GM21723 (cell line): ENCODE measurements around the gene PDE4D.
"Not testable (repeated sequence)": the region's sequence is repeated elsewhere in the genome, so short reads cannot be mapped to it uniquely, and the experiment has no call there.

Experiments used
- ATAC-seq: cut with Tn5 transposase; IDR thresholded peaks from one replicate; pipeline ENCODE4 v1.9.1; 2021; ENCODE audit warnings: mild to moderate bottlenecking, moderate library complexity; ENCODE audit not compliant: unreplicated experiment

PDE4D gene

DNA sequence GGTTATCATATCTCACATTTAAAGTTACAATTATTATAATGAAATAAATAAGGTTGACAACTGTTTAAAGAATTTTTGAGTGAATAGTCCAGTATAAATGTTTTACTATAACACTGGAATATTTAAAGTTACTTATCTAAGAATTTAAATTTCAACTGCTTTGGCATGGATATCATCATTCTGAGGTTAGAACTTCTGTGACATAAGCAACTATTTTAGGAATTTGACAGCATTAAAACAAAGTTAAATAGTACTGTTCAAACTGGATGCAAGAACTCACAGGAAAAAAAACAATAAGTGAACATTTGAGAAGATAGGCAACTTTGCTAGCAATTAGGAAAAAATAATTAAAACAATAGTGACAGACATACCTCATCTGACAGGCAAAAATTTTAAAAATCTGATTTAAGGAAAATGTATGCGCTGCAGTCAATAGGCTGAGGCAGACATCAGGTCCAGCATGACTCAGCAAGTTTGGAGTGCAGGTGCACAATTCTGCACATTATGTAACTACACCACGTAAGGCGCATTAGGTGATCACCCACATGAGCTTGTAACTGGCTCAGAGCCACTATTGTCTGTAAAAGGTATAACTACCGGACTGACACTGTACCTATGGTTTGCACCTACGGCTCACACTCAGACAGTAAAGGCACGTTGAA is 180.6 kb downstream of the PDE4D start:
- no peak for ATAC-seq

DNA sequence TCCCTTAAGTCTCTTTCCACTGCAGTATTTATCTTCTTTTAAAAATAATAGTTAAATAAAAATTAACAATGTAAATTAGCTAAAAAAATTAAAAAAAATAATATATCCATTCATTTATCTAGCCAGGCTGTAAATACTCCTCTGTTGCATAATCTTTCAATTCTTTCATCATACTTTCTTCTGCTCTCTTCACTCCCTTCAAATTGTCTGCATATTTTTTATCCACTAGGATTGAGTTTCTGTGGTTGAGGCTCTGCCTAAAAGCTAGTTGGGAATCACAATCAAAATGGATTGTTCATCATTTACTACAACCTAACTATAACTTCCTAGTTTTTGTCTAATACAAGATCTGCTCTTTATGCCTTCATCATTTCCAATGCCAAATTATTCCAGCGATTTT is 182.2 kb downstream of the PDE4D start:
- no peak for ATAC-seq

DNA sequence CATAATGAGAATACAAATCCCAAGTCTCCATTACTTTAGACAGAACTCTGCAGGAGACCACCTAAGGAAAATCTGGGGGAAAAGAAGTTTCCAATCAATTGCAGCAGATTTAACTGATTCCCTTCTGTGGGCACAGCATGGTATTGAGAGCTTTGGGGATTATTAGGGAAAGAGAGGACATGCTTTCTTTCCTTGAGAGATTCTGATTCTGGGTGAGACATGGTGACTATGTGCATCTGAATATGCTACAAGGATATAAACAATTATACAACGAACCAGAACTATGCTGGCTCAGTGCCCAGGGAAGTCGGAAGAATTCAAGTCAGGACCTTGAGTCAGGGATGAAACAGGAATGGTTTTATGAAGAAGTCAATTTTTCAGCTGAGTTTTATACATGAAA is 183.7 kb downstream of the PDE4D start:
- no peak for ATAC-seq

DNA sequence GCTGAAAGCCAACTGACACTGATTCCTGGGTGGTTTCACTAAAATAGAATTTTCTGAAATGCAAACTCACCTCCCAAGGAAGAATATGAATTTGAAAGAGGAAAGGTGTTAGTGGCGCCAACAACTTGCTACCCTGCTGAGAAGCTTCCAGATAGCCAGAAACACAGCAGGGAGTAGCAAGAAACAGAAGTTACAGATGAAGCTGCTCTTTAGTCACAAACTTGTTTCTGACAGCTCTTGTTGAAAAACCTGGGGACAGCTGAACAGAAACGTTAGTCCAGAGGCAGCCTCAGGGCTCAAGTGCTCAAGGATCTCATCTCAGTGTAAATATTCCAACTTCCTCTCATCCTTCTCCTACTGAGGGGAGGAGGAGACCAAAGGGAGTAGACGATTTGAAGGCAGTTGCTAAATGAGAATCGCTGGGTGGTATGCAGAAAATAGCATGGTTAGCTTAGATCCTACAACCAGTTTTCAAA is 184.1 kb downstream of the PDE4D start:
- no peak for ATAC-seq

DNA sequence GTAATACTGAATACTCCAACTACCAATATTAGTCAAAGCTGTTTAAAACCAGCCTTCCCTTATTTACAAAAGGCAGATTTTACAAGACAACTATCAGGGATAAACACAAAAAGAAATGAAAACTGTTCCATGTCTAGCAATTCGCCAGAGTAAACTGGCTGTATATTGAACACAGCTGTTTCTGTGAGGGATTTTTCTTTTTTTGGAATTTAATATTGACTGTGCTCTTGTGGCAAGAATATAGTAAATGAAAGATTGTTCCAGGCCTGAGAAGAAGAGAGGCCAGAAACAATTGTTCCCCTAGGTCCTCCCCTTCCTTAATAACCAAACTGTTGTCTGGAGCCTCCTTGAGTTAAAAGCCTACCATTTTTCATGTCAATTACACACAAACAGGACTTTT is 188.6 kb downstream of the PDE4D start:
- no peak for ATAC-seq

DNA sequence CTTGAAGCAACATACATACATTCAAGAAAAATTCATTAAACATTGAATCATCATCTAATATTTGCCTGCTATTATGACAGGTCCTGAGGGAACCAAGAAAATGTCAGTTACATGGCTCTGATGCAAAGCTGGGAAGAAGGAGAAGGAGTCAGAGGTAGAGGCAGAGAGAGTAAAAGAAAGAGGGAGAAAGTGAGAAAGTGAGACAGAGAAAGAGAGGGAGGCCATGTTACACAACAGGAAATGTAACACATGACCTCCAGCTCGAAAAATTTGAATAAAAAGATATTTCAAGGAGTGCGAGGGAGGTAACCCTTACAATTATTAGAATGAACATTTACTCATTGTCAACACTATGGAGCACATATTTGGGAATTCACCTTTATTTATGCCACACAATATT is 189.7 kb downstream of the PDE4D start:
- ATAC-seq, result no peak

DNA sequence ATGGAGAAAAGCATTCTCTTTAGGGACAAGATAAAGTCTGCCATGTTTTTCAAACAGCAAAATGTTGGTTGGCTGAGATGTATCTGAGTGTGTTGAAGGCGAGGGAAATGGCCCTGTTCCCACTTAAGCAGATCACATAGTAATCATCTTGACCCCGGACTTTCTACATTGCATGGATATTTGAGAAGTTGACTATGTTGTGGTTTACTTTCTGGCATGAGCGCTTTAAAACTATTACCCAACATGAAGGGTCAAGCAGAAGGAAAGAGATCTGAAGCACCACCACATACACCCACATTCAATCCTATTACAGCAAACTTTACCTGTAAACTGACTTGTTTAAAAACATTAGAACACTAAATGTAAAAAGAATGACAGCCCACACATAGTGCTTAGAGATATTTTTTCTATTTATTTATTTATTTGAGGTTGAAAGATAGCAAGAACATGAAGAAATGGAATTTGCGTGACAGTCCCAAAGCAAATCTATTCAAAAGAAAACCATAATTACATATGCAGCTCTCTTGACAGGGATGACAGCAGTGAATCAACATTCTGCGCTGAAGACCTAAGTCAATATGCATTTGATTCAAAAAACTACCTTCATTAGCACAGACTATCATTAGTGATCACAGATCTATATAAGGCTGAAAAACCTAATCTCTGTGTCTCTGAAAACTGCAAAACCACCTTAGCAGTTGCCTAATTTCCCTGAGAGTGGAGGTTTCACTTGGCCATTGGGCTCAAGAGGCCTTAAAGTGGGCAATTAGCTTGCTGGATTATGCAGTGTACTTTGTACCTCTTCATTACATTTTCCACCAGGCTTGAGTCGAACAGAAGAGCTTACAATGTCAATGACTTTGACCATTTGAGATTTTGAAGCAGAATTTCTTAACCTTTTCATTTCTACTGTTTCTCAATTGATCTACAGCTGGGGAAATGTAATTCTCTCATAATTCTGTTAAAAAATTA is 195.0 kb downstream of the PDE4D start:
- ATAC-seq, result no peak

DNA sequence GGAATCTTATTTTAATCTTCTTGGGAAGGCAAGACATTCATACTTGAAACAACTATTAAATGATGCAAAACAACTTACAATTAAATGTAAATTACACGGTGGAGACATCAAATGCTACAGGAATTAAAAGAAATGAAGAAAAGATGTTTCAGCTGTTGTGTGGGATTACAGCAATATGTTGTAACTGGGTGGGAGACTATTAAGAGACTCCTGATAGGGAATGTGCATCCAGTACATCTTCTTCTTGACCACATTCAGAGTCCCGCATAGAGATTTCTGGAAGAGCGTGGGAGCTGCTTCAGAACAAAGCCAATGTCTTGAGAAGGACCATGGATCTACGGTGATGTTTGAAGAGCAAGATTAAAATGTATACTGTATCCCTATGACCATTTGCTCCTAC is 199.1 kb downstream of the PDE4D start:
- no peak for ATAC-seq

DNA sequence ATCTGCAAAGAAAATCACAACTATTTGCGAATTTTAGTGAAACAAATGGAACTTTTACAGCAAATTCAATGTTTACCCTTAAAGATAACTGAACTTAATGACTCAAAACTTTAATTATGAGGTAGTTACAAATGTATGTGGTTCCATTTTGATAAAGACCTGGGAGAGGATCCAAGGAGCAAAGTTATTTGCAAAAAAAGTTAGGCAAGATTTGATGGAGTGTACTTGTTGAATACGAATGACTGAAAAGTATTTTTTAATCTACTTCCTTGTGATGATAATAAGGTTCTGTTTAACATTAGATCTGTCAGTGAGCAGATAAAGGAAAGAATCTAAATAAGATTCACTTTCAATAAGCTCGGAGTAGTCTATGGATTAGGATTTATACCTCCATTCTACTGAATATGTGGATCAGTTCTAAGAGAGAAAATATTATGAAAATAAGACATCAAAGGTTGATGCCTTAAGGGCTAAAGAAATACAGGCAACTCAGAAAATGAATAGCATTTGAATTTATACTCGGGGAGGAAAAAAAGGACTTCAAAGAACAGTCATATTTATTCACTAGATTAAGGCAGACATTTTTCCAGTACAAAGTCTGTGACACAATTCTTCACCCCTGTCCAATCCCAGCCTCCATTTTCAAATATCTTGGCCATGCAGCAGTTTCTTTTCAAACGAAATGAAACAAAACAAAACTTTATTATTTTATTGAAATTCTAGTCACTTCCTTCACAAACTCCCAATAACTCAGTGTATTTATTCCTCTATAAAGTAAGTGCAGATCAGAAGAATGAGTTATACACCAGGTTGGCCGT is 199.8 kb downstream of the PDE4D start:
- ATAC-seq, result no peak

DNA sequence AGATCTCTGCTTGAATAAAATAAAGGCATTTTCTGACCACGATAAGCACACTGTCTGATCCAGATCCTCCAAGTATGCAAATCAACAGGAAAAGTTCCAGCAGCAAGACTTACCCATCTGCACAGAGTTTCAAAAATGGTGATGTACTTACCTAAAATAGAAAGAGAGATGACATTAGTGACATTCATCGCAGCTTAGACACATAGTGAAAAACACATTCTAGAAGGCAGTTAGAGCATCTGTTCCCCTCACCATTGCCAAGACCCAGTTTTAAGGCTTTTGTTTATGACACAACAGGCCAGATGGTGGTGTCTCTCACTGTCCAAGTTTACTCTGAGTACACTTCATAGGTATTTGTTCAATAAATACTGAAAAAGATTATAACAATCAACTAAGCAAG is 207.7 kb downstream of the PDE4D start:
- ATAC-seq, result no peak

DNA sequence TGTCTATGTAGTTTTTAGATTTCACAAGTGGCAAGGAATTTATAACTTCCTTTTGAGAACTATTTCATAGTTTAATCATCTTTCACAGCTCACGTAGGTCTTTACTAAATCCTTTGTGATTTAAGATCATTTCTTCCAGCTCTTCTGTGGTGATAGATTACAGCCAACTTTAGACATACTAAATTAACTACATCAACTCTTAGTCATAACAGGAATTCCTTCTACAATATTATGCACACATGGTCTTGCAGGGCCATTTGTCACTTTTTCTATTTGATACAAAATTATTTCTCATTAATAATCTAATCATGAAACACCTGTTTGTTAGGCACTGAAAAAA is 208.4 kb downstream of the PDE4D start:
- ATAC-seq, result no peak

DNA sequence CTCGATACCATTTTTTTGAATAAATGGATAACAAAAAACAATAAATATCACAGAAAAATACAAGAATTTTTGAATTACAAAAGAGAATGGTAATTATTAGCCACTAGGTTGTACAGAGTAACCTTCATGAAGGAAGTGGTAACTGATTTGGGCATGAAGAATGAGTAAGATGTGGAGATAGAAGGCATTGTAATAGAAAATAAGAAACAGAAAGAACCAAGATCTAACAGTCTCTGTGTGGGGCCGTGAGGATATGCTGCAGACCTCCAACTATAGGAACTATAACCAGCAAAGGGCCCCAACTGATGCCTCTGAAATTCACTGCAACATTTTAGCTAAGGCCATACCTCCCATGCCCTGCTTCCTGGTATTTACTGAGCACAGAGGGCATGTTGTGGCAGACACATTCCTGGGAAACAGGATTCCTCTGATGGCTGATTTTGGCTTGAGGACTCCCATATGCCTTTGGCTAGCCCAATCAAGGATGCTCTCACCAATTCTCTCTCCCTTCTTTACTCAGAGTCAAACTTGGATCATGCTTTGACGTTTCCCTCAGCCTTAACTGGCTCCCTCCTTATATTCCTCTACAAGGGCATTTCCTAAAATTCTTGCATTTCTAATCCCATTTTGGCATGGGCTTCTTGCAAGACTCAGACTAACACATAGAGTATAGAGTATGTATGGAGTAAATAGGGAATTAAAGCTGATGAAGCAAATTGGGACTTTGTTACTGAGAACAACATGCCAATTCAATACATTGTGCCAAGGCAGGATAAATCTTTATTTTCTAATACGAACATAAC is 208.9 kb downstream of the PDE4D start:
- ATAC-seq, result no peak

DNA sequence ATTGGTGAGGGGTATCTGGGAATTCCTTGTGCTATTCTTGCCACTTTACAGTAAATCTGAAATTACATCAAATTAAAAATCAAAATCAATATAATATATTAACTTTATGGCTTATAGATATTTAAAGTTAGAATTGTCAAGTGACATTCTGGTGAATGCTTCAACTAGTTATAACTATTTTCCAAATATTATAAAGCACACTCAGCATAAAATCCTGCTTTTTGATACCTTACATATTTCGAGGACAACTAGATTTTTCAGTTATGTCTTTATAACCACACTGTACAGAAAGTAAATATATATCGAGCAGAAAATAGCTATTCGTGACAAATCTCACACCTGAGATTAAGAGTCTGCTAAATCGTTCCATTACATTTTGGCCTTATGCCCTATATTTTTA is 210.2 kb downstream of the PDE4D start:
- no peak for ATAC-seq

DNA sequence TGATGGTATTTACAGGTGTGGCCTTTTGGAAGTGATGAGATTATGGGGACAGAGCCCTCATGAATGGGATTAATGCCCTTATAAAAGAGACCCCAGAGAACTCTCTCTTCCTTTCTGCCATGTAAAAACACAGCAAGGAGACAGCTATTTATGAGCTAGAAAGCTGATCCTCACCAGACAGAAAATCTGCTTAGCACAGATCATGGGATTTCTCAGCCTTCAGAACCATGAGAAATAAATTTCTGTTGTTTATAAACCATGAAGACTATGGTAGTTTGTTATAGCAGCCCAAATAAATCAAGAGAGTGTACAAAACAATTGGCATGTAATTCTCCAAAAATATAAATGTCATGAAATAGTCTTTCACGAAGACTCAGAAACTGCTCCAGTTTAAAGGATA is 211.0 kb downstream of the PDE4D start:
- ATAC-seq, result no peak

DNA sequence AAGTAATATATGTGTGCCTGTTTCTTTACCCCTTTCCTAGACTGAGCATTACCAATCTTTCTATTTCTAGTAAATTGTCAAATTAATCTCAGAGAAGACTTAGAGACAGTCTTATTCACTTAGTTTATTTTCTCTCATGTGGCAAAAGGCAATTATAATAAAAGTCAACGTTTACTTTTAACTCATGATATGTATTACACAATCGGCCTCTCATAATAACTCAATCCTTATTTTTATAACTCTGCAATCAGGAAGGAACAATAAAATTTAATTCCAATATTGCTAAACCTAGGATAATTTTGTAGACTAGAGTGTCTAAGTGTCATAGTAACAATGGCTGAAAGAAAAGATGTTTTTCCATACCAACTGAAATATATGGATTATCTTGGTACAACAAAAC is 214.6 kb downstream of the PDE4D start:
- no peak for ATAC-seq

DNA sequence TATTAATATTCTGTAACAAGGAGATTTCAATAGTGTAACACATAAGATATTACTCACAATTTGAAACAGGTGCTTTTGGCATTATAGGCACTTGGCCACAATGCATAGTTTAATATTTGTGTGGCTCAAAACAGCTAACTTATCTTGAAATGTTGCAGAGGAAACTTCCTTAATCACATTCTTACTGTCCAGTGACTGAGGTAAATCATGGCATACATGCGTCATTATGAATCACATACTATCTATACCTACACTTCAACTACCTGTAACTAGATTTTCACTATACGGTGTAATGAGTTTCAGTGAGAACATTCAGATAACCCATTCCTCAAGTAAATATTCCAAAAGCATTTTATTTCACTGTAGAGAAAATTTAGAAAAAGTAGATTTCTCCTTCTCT is 218.8 kb downstream of the PDE4D start:
- no peak for ATAC-seq

DNA sequence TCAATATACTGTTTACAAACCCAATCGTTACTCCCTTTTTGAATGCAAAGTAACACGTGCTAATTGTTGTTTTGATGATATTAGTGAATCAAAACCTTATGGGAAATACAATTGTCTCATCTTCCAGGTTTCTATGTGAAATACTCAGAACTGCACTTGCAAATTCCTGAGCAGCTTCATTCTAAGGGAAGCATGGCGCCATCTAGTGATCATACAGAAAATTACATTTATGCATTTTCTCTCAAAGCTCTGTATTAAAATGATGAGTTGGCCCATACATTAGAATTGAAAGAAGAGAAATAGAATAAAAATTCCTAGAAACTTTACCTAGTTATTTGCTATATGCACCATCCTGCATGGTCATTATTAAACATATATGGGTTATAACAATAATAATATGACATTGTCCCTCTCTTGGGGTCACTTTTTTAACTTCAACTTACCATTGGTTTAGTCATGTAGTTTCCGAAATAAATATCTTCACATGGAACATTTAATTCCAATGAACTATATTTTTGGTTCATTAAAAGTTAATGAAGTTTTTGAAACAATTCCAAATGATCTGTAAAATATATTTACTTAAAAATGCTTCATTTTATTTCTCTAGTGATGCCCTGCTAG is 220.0 kb downstream of the PDE4D start:
- ATAC-seq, result no peak

DNA sequence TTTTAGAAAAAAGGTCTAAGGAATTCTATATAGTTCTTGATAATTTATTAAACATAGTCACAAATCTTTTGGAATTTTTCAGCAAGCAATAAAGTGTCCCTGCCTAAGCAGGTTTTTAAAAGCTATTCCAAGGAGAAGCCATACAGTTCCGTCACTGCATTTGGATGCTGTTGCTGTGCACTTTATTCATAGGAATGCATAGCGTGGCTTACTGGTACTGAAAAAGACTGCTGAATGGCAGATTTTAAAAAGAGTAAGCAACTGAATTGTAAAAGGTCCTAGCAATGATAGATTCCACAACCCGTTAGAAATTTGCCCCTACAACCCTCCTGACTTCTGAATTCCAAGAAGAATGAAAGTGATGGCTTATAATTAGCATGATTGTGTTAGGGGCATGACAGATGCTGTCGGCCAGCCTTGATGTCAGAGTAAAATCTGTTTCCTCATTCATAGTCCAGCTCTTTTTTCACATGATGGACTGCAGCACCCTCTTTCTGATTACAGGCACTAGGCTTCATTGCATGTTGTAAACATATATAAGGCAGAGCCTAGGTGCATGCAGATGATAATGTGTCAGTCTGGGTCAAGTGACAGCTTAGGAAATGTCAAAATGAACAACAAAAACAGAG is 227.0 kb downstream of the PDE4D start:
- ATAC-seq, result no peak

DNA sequence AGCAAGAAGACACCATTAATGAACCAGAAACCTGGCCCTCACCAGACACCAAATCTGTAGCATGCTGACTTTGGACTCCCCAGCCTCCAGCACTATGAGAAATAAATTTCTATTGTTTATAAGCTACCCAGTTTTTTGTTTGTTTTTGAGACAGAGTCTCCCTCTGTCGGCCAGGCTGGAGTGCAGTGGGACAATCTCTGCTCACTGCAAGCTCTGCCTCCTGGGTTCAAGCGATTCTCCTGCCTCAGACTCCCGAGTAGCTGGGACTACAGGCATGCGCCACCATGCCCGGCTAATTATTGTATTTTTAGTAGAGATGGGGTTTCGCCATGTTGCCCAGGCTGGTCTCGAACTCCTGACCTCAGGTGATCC is 227.7 kb downstream of the PDE4D start:
- ATAC-seq, result not testable (repeated sequence)
